ENCODE measurements around the gene LOXHD1.

LOXHD1 gene

GRCh38 chr18:46429130-46429529 is 227.9 kb downstream of the LOXHD1 start:
- Histone ChIP-seq H3K36me3 (ENCODE audit: control insufficient read depth, insufficient read depth, low read length) (no peaks in the 10 kb centered on the region), H3K27ac (ENCODE audit: low read depth, low read length) (no peak overlapping the region)

GRCh38 chr18:46428368-46428767 is 228.7 kb downstream of the LOXHD1 start:
- Histone ChIP-seq H3K9me3 (ENCODE audit: control insufficient read depth, insufficient read depth, low read depth, low read length) (no peaks in the 10 kb centered on the region), H3K4me3 (ENCODE audit: low read depth, low read length) (no peak overlapping the region), H3K4me1 (ENCODE audit: control insufficient read depth, insufficient read depth, low read length) (peaks cover 32% of the 10 kb centered on the region), H3K27me3 (ENCODE audit: control insufficient read depth, insufficient read depth, low read length) (no peaks in the 10 kb centered on the region), H3K9ac (ENCODE audit: low read length) (no peak overlapping the region), H3K36me3 (ENCODE audit: control insufficient read depth, insufficient read depth, low read length) (no peaks in the 10 kb centered on the region), H3K27ac (ENCODE audit: low read depth, low read length) (no peak overlapping the region)

More at GRCh38 chr18:46429130-46429529, 227.9 kb downstream of the LOXHD1 start:
- H3K27me3 ChIP-seq (ENCODE audit: control insufficient read depth, insufficient read depth, low read length) = no peaks in the 10 kb centered on the region
- no peaks in the 10 kb centered on the region for H3K9me3 ChIP-seq (ENCODE audit: control insufficient read depth, insufficient read depth, low read depth, low read length)
- H3K4me3 ChIP-seq (ENCODE audit: low read depth, low read length) = no peak overlapping the region
- H3K9ac ChIP-seq (ENCODE audit: low read length) = no peak overlapping the region
- peaks cover 36% of the 10 kb centered on the region for H3K4me1 ChIP-seq (ENCODE audit: control insufficient read depth, insufficient read depth, low read length)

- Histone ChIP-seq H3K9ac (ENCODE audit: low read length) (no peak overlapping the region), H3K36me3 (ENCODE audit: control insufficient read depth, insufficient read depth, low read length) (no peaks in the 10 kb centered on the region), H3K27ac (ENCODE audit: low read depth, low read length) (no peak overlapping the region), H3K4me3 (ENCODE audit: low read depth, low read length) (no peak overlapping the region), H3K4me1 (ENCODE audit: control insufficient read depth, insufficient read depth, low read length) (peaks cover 27% of the 10 kb centered on the region), H3K9me3 (ENCODE audit: control insufficient read depth, insufficient read depth, low read depth, low read length) (no peaks in the 10 kb centered on the region), H3K27me3 (ENCODE audit: control insufficient read depth, insufficient read depth, low read length) (no peaks in the 10 kb centered on the region)
Measured at GRCh38 chr18:46427216-46427995, 229.6 kb downstream of the LOXHD1 start.
